AG09309 (cell line): Measurements from ENCODE around the gene LDHB.

Source experiments
- DNase-seq: peaks from one replicate; pipeline ENCODE4 v3.0.0-alpha.2; 2010; ENCODE audit warnings: low read depth
- H3K4me3 ChIP-seq: 2 replicates; pipeline ENCODE4 v1.5.1; 2011; ENCODE audit warnings: mild to moderate bottlenecking, low read depth, low read length, moderate library complexity; ENCODE audit not compliant: control insufficient read depth
- TF ChIP-seq, protein P1 (sequence below): IDR thresholded peaks from 2 replicates; pipeline ENCODE4 v1.5.1; 2011; ENCODE audit warnings: mild to moderate bottlenecking, low read depth, low read length, inconsistent platforms; ENCODE audit not compliant: insufficient read depth, control insufficient read depth; ENCODE audit errors: missing control alignments

Gene LDHB

DNA sequence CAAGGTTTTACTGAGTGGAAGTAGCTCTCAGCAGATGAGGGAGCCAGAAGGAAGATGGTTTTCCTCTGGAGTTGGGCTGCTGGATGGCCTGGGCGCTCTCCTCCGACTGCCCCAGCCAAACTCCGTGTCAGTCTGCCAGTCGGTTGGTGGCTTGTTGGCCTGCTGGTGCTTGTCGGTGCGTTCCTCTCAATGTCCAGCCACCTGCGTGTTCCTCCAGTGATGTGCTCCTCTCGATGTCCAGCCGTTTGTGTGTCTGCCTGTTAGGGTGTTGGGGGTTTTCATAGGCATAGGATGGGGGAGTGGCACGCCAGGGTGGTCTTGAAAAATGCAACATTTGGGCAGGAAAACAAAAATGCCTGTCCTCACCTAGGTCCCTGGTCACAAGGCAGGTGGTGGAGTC, 37.0 kb upstream of the LDHB start:
- H3K4me3 ChIP-seq: no peak overlapping the region
- no peak for DNase-seq
- TF ChIP-seq, protein P1, sequence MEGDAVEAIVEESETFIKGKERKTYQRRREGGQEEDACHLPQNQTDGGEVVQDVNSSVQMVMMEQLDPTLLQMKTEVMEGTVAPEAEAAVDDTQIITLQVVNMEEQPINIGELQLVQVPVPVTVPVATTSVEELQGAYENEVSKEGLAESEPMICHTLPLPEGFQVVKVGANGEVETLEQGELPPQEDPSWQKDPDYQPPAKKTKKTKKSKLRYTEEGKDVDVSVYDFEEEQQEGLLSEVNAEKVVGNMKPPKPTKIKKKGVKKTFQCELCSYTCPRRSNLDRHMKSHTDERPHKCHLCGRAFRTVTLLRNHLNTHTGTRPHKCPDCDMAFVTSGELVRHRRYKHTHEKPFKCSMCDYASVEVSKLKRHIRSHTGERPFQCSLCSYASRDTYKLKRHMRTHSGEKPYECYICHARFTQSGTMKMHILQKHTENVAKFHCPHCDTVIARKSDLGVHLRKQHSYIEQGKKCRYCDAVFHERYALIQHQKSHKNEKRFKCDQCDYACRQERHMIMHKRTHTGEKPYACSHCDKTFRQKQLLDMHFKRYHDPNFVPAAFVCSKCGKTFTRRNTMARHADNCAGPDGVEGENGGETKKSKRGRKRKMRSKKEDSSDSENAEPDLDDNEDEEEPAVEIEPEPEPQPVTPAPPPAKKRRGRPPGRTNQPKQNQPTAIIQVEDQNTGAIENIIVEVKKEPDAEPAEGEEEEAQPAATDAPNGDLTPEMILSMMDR: no peak

DNA sequence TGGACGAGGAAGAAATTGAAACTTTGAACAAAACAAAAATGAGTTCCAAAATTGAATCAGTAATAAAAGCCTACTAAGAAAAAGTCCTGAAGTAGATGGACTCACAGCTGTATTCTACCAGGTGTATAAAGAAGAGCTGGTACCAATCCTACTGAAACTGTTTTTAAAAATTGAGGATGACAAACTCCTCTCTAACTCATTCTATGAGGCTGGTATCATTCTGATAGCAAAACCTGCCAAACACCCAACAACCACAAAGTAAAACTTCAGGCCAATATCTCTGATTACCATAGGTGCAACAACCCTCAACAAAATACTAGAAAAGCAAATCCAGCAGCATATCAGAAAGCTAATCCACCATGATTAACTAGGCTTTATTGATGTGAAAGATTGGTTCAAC, 33.9 kb upstream of the LDHB start:
- H3K4me3 ChIP-seq: no peak overlapping the region
- TF ChIP-seq, protein P1: no peak
- no peak for DNase-seq

DNA sequence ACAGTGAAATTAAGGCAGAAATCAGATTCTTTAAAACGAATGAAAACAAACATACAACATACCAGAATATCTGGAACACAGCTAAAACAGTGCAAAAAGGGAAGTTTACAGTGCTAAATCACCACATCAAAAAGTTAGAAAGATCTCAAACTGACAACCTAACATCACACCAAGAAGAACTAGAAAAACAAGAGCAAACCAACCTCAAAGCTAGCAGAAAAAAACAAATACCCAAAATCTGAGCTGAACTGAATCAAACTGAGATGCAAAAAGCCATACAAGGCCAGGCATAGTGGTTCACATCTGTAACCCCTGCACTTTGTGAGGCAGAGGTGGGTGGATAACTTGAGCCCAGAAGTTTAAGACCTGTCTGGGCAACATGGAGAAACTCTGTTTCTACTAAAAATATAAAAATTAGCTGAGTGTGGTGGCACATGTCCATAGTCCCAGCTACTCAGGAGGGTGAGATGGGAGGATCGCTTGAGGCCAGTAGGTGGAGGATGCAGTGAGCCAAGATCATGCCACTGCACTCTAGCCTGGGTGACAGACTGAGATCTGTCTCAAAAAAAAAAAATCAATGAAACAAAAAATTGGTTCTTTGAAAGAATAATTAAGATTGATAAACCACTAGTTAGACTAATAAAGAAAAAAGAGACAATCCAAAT, 33.2 kb upstream of the LDHB start:
- no peak overlapping the region for H3K4me3 ChIP-seq
- TF ChIP-seq, protein P1: no peak
- no peak for DNase-seq

DNA sequence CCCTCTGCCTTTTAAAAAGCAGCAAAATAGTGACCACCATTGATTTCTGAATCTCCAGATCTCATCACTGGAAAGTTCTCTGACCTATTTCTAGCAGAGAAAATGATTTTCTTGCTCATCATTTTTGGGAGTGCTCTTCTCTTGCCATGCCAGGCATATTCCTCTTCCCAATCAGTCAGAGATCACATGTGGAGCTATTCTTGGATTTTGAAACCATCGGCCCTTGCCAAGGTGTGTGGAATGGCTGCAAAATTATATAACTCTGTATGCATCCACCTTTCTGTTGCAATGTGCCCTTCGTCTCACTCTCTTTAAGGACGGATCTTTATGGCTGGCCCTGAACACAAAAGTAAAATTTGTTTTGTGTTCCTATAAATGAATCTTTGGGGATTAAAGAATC, 25.5 kb upstream of the LDHB start:
- DNase-seq: no peak
- no peak overlapping the region for H3K4me3 ChIP-seq
- TF ChIP-seq, protein P1: no peak

DNA sequence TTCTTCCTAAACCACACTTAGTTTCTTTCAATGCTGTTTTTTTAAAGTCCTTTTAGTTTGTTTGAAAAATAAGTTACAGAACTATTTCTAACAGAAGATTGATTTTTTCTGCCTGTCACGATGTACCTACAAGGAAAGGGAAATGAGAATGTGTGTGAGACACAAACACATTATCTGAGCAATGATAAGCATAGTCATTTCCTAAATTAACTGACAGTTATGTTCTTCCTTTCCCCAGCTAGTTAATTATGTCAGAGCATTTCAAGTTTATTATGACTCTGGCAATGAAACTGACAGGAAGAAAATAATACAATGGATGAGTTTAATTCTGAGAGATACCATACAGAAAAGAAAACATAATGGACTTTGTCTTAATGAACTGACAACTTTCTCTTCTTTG, 21.3 kb upstream of the LDHB start:
- DNase-seq: no peak
- no peak overlapping the region for H3K4me3 ChIP-seq
- TF ChIP-seq, protein P1: no peak

DNA sequence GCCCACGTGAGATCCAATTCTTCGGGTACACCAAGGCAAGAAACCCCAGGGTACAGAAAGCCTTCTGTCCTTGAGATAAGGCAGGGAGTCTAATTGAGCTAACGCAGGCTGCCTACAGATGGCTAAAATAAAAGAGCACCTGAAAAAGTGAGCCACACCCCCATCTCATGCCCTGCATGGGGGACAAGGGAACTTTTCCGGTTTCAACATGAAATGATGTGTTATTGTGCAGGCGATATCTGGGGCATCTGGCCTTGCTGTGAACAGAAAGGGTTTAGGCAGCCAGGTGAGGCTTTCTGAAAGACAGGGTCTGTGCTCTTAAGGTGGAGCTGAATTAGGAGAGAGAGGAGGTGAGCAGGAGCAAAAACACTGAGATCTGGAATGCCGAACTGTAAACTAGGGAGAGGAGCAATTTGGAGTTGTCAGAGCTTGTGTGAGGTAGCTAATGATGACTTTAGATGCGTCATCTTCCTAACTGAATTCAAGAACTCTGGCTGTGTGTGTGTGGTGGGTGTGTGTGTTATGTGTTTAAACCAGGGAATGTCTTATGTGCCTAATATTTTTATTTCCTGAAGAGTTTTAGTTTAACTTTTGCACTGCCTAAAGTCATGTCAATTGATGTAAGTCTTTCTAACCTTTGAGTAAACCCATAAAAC, 20.1 kb upstream of the LDHB start:
- TF ChIP-seq, protein P1: no peak
- no peak for DNase-seq
- H3K4me3 ChIP-seq: no peak overlapping the region

DNA sequence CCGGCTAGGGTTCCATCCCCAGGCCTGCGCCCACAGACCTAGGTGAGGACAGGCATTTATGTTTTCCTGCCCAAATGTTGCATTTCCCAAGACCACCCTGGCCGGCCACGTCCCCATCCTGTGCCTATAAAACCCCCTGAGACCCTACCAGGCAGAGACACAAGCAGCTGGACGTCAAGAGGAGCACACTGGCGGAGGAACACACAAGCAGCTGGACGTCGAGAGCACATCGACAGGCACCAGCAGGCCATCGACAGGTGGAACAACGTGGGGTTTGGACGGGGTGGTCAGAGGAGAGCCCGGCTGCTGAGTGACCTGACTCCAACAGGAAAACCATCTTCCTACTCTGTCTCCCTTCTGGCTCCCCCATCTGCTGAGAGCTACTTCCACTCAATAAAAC, 19.6 kb upstream of the LDHB start:
- TF ChIP-seq, protein P1: no peak
- no peak overlapping the region for H3K4me3 ChIP-seq
- no peak for DNase-seq
